ENCODE results near the gene RASSF1. TPM values are rescaled to one million over a fixed set of nuclear protein-coding genes. Genes with fewer than 3 reads are reported as not detected.

RASSF1 gene
- total and polyA plus RNA-seq, 2 donors (not counting 3 experiments of a cell fraction or from before 2014, with no cell fraction given) = 31.9 to 59.7 TPM

GRCh38 chr3:50383750-50384149 is 43.1 kb upstream of the RASSF1 start:
- no peak for TF ChIP-seq FOS (IDR thresholded peaks at IDR 0.05; ENCODE audit: borderline replicate concordance, insufficient read depth, low read length)
- TF ChIP-seq GATA2 (IDR thresholded peaks at IDR 0.05; ENCODE audit: insufficient read depth, insufficient read length, low read depth, low read length) = no peak
- no peak for TF ChIP-seq MYC (IDR thresholded peaks at IDR 0.05; ENCODE audit: low read depth, low read length)
- no peak for TF ChIP-seq JUN (IDR thresholded peaks at IDR 0.05; ENCODE audit: borderline replicate concordance, insufficient read depth, insufficient read length, low read depth)
- no peak for TF ChIP-seq CTCF (IDR thresholded peaks at IDR 0.05; ENCODE audit: extremely low read depth in 1 of 2, insufficient read depth in 1 of 2, low read depth in 1 of 2, low read length in 2 of 2)
- TF ChIP-seq POLR2A (IDR thresholded peaks at IDR 0.05; ENCODE audit: low read depth, low read length) = no peak
- TF ChIP-seq EZH2 (IDR thresholded peaks at IDR 0.05; ENCODE audit: borderline replicate concordance, low read depth, low read length, severe bottlenecking) = no peak
- no peak for TF ChIP-seq POLR2AphosphoS5 (IDR thresholded peaks at IDR 0.05; ENCODE audit: insufficient read depth, low read depth, low read length)
- no peak for TF ChIP-seq MAX (IDR thresholded peaks at IDR 0.05; ENCODE audit: insufficient read depth, insufficient read length)
- intact Hi-C loops (cut with micrococcal nuclease) (no loop called here), dilution Hi-C loops (cut with MboI; ENCODE audit: extremely low pct_ligation_motif_present, low sequenced_read_pairs) (no loop called here)
- Histone ChIP-seq H4K20me1 (replicated peaks; ENCODE audit: control insufficient read depth, extremely low read depth, insufficient read depth, low read length) (no peaks in the 10 kb centered on the region), H3K4me2 (ENCODE audit: insufficient read depth, low read length) (no peak overlapping the region), H3K4me1 (ENCODE audit: control insufficient read depth, extremely low read depth, insufficient read depth, low read length) (no peaks in the 10 kb centered on the region), H3K36me3 (ENCODE audit: control insufficient read depth in 2 of 2, extremely low read depth in 1 of 2, insufficient read depth in 2 of 2, low read length in 2 of 2) (no peaks in the 10 kb centered on the region), H3K27me3 (ENCODE audit: control insufficient read depth in 2 of 2, insufficient read depth in 2 of 2, low read length in 2 of 2) (no peaks in the 10 kb centered on the region), H2AFZ (ENCODE audit: low read depth, low read length) (no peak overlapping the region), H3K79me2 (ENCODE audit: control insufficient read depth, insufficient read depth, low read length) (no peaks in the 10 kb centered on the region), H3K4me3 (replicated peaks in 1 of 3; ENCODE audit: insufficient read depth in 1 of 3, low read depth in 1 of 3, low read length in 3 of 3) (no peak overlapping the region), H3K9me1 (replicated peaks; ENCODE audit: control insufficient read depth, extremely low read depth, insufficient read depth, low read length) (no peaks in the 10 kb centered on the region), H3K27ac (ENCODE audit: insufficient read depth, low read depth, low read length) (no peak overlapping the region), H3K9ac (replicated peaks; ENCODE audit: extremely low read depth, insufficient read depth, low read length) (no peak overlapping the region), H3K9me3 (replicated peaks; ENCODE audit: control insufficient read depth, insufficient read depth, low read length) (no peaks in the 10 kb centered on the region)
- DNase-seq (ENCODE audit: low read depth, low spot score) (no peak), FAIRE-seq (no peak)
- POLR2A ChIA-PET = no interaction called here
- CTCF ChIA-PET = no interaction called here
- BruUV-seq (replicated peaks) = no TSS peak

All from endothelial cell of umbilical vein (primary cell).